ENCODE measurements around the gene SLC29A4. TPM values are rescaled to one million over a fixed set of nuclear protein-coding genes. Genes with fewer than 3 reads are reported as not detected.
"Not testable (repeated sequence)": the region's sequence is repeated elsewhere in the genome, so short reads cannot be mapped to it uniquely, and the experiment has no call there.

The SLC29A4 gene
- 0.40 TPM for polyA plus RNA-seq (2012; ENCODE audit: missing spikeins)

- no peak for TF ChIP-seq POLR2AphosphoS5 (IDR thresholded peaks at IDR 0.05; ENCODE audit: low read depth, low read length)
- TF ChIP-seq POLR2A (IDR thresholded peaks at IDR 0.05; ENCODE audit: low read depth, low read length): no peak
- no peak for TF ChIP-seq TAF1 (IDR thresholded peaks at IDR 0.05; ENCODE audit: borderline replicate concordance, low read depth, low read length)
- DNase-seq (ENCODE audit: insufficient read length) (no peak), FAIRE-seq (no peak)
Measured at GRCh38 chr7:5282543-5283316, at the start of gene SLC29A4. Gene SLC29A4 (plus strand): TSS chr7:5282943. CDS start chr7:5287817, 4,874 bp downstream.

- DNase-seq (ENCODE audit: insufficient read length) (no peak), FAIRE-seq (peak; percentile 88)
- no peak for TF ChIP-seq TAF1 (IDR thresholded peaks at IDR 0.05; ENCODE audit: borderline replicate concordance, low read depth, low read length)
- no peak for TF ChIP-seq POLR2A (IDR thresholded peaks at IDR 0.05; ENCODE audit: low read depth, low read length)
- TF ChIP-seq POLR2AphosphoS5 (IDR thresholded peaks at IDR 0.05; ENCODE audit: low read depth, low read length): no peak
Measured at GRCh38 chr7:5234852-5235831, 47.6 kb upstream of the SLC29A4 start.

- no peak for TF ChIP-seq POLR2A (IDR thresholded peaks at IDR 0.05; ENCODE audit: low read depth, low read length)
- no peak for TF ChIP-seq POLR2AphosphoS5 (IDR thresholded peaks at IDR 0.05; ENCODE audit: low read depth, low read length)
- no peak for TF ChIP-seq TAF1 (IDR thresholded peaks at IDR 0.05; ENCODE audit: borderline replicate concordance, low read depth, low read length)
- DNase-seq (ENCODE audit: insufficient read length): no peak
- peak; percentile 87 for FAIRE-seq
Measured at GRCh38 chr7:5237286-5237685, 45.5 kb upstream of the SLC29A4 start.

GRCh38 chr7:5238500-5238899 is 44.2 kb upstream of the SLC29A4 start:
- TF ChIP-seq TAF1 (IDR thresholded peaks at IDR 0.05; ENCODE audit: borderline replicate concordance, low read depth, low read length): no peak
- no peak for TF ChIP-seq POLR2A (IDR thresholded peaks at IDR 0.05; ENCODE audit: low read depth, low read length)
- TF ChIP-seq POLR2AphosphoS5 (IDR thresholded peaks at IDR 0.05; ENCODE audit: low read depth, low read length): no peak

GRCh38 chr7:5243261-5243660 is 39.5 kb upstream of the SLC29A4 start:
- FAIRE-seq: no peak
- TF ChIP-seq POLR2A (IDR thresholded peaks at IDR 0.05; ENCODE audit: low read depth, low read length) (no peak), POLR2AphosphoS5 (IDR thresholded peaks at IDR 0.05; ENCODE audit: low read depth, low read length) (no peak), TAF1 (IDR thresholded peaks at IDR 0.05; ENCODE audit: borderline replicate concordance, low read depth, low read length) (no peak)

More at GRCh38 chr7:5238500-5238899, 44.2 kb upstream of the SLC29A4 start:
- no peak for DNase-seq (ENCODE audit: insufficient read length)
- FAIRE-seq: no peak

GRCh38 chr7:5248201-5248885 is 34.4 kb upstream of the SLC29A4 start:
- no peak for TF ChIP-seq TAF1 (IDR thresholded peaks at IDR 0.05; ENCODE audit: borderline replicate concordance, low read depth, low read length)
- no peak for TF ChIP-seq POLR2AphosphoS5 (IDR thresholded peaks at IDR 0.05; ENCODE audit: low read depth, low read length)
- no peak for TF ChIP-seq POLR2A (IDR thresholded peaks at IDR 0.05; ENCODE audit: low read depth, low read length)
- no peak for FAIRE-seq
- DNase-seq (ENCODE audit: insufficient read length): no peak

More at GRCh38 chr7:5243261-5243660, 39.5 kb upstream of the SLC29A4 start:
- DNase-seq (ENCODE audit: insufficient read length): no peak

GRCh38 chr7:5250787-5251186 is 32.0 kb upstream of the SLC29A4 start:
- not testable (repeated sequence) for FAIRE-seq; DNase-seq (ENCODE audit: insufficient read length)

- not testable (repeated sequence) for DNase-seq (ENCODE audit: insufficient read length); FAIRE-seq
Measured at GRCh38 chr7:5253529-5253928, 29.2 kb upstream of the SLC29A4 start.

GRCh38 chr7:5254371-5254770 is 28.4 kb upstream of the SLC29A4 start:
- DNase-seq (ENCODE audit: insufficient read length); FAIRE-seq: not testable (repeated sequence)

GRCh38 chr7:5255832-5256231 is 26.9 kb upstream of the SLC29A4 start:
- DNase-seq (ENCODE audit: insufficient read length): no peak
- TF ChIP-seq POLR2A (IDR thresholded peaks at IDR 0.05; ENCODE audit: low read depth, low read length) (no peak), POLR2AphosphoS5 (IDR thresholded peaks at IDR 0.05; ENCODE audit: low read depth, low read length) (no peak), TAF1 (IDR thresholded peaks at IDR 0.05; ENCODE audit: borderline replicate concordance, low read depth, low read length) (no peak)
- no peak for FAIRE-seq

GRCh38 chr7:5260530-5261068 is 22.1 kb upstream of the SLC29A4 start:
- FAIRE-seq; DNase-seq (ENCODE audit: insufficient read length): not testable (repeated sequence)

GRCh38 chr7:5263066-5263465 is 19.7 kb upstream of the SLC29A4 start:
- DNase-seq (ENCODE audit: insufficient read length); FAIRE-seq: not testable (repeated sequence)
